ENCODE results near the gene SIGLEC7.

DNA sequence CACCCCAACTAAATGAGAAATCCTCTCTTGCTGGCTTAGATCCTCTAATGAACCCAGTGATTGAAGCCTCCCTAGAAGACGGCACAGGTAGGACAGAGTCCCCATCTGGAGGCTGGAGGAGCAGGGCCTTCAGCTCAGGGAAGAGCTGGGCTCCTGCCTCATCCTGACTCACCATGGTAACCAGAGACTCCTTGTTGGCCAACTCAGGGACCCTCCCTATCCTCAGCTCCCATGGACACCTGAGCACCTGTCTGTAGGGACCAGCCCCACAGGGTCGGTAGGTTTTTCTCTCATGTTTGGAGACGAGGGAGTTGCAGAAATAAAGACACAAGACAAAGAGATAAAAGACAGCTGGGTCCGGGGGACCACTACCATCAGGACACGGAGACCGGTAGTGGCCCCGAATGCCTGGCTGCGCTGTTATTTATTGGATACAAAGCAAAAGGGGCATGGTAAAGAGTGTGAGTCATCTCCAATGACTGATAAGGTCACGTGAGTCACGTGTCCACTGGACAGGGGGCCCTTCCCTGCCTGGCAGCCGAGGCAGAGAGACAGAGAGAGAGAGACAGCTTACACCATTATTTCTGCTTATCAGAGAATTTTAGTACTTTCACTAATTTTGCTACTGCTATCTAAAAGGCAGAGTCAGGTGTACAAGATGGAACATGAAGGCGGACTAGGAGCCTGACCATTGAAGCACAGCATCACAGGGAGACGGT lies 26.6 kb downstream of the SIGLEC7 start:
- TF ChIP-seq CTCF (IDR thresholded peaks at IDR 0.05 in 8 of 11, conservative IDR thresholded peaks at IDR 0.05 in 3 of 11) (no peak), POLR2A (IDR thresholded peaks at IDR 0.05) (no peak)

Measured in spleen (tissue), 7 donors.